Measurements from ENCODE around the gene VPS36. TPM values are rescaled to one million over a fixed set of nuclear protein-coding genes. Genes with fewer than 3 reads are reported as not detected.

VPS36 gene
- total and polyA plus RNA-seq, 4 donors, result 10.1 to 34.6 (median 26.2) TPM

DNA sequence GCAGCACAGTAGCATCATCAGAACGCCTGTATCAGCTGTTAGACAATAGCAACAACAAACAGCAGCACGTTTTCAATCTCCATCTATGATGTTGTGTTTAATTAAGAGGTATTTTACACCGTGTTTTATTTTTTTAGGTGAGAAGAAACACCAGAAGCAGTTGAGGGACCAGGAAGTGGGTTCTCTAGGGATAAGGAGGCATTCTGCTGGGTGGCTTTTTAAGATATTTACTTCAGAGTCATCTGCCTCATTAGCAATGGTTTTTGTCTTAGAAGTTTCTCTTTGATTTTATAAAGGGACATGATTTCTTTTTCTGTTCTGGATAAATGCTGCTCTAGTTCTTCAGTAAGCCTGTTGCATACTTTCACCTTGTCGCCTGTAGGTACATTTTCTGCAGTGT is 13.1 kb upstream of the VPS36 start (continued):
- TF ChIP-seq HNF4G (IDR thresholded peaks at IDR 0.05), result no peak

DNA sequence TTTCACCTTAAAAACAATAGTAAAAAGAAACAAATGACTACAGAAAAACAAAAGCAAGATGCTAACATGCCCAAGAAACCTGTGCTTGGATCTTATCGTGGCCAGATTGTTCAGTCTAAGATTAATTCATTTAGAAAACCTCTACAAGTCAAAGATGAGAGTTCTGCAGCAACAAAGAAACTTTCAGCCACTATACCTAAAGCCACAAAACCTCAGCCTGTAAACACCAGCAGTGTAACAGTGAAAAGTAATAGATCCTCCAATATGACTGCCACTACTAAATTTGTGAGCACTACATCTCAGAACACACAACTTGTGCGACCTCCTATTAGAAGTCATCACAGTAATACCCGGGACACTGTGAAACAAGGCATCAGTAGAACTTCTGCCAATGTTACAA is 10.8 kb upstream of the VPS36 start:
- 89% methylated on average over 3 of the region's 3 CpGs for WGBS
- Histone ChIP-seq H3K9ac (ENCODE audit: low read depth in 1 of 2, low read length in 2 of 2) (no peak overlapping the region), H3K4me3 (ENCODE audit: low read depth in 1 of 3, low read length in 3 of 3) (no peak overlapping the region), H3K9me3 (ENCODE audit: control insufficient read depth in 4 of 4, low read length in 3 of 4) (no peaks in the 10 kb centered on the region), H3K4me1 (ENCODE audit: control insufficient read depth in 4 of 4, insufficient read depth in 4 of 4, low read length in 3 of 4) (peaks cover 0 to 4% (median 1%) of the 10 kb centered on the region in 4 donors), H3K27ac (ENCODE audit: low read depth in 1 of 2, low read length in 2 of 2) (no peak overlapping the region), H3K36me3 (ENCODE audit: control insufficient read depth in 4 of 4, insufficient read depth in 3 of 4, low read depth in 1 of 4, low read length in 3 of 4) (peaks cover 0 to 11% (median 3%) of the 10 kb centered on the region in 4 donors), H3K27me3 (ENCODE audit: control insufficient read depth in 4 of 4, insufficient read depth in 4 of 4, low read length in 3 of 4) (no peaks in the 10 kb centered on the region)
- TF ChIP-seq MAX (IDR thresholded peaks at IDR 0.05) (no peak), YY1 (IDR thresholded peaks at IDR 0.05) (no peak), GABPA (IDR thresholded peaks at IDR 0.05 in 1 of 2, conservative IDR thresholded peaks at IDR 0.05 in 1 of 2) (no peak), REST (IDR thresholded peaks at IDR 0.05) (no peak), RAD21 (IDR thresholded peaks at IDR 0.05) (no peak), FOXA2 (IDR thresholded peaks at IDR 0.05) (no peak), SP1 (IDR thresholded peaks at IDR 0.05) (no peak), ATF3 (IDR thresholded peaks at IDR 0.05) (no peak), FOXA1 (IDR thresholded peaks at IDR 0.05) (no peak), HNF4G (IDR thresholded peaks at IDR 0.05) (no peak), NR2F2 (IDR thresholded peaks at IDR 0.05) (no peak), RXRA (IDR thresholded peaks at IDR 0.05) (no peak), EGR1 (IDR thresholded peaks at IDR 0.05; ENCODE audit: low read depth in 2 of 2) (no peak), JUND (IDR thresholded peaks at IDR 0.05) (no peak), HNF4A (conservative IDR thresholded peaks at IDR 0.05) (no peak), TAF1 (conservative IDR thresholded peaks at IDR 0.05) (no peak)
- TF ChIP-seq, protein P1, sequence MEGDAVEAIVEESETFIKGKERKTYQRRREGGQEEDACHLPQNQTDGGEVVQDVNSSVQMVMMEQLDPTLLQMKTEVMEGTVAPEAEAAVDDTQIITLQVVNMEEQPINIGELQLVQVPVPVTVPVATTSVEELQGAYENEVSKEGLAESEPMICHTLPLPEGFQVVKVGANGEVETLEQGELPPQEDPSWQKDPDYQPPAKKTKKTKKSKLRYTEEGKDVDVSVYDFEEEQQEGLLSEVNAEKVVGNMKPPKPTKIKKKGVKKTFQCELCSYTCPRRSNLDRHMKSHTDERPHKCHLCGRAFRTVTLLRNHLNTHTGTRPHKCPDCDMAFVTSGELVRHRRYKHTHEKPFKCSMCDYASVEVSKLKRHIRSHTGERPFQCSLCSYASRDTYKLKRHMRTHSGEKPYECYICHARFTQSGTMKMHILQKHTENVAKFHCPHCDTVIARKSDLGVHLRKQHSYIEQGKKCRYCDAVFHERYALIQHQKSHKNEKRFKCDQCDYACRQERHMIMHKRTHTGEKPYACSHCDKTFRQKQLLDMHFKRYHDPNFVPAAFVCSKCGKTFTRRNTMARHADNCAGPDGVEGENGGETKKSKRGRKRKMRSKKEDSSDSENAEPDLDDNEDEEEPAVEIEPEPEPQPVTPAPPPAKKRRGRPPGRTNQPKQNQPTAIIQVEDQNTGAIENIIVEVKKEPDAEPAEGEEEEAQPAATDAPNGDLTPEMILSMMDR (IDR thresholded peaks at IDR 0.05; ENCODE audit: low read depth, low read length, missing input control), result no peak
- TF ChIP-seq, protein P2, sequence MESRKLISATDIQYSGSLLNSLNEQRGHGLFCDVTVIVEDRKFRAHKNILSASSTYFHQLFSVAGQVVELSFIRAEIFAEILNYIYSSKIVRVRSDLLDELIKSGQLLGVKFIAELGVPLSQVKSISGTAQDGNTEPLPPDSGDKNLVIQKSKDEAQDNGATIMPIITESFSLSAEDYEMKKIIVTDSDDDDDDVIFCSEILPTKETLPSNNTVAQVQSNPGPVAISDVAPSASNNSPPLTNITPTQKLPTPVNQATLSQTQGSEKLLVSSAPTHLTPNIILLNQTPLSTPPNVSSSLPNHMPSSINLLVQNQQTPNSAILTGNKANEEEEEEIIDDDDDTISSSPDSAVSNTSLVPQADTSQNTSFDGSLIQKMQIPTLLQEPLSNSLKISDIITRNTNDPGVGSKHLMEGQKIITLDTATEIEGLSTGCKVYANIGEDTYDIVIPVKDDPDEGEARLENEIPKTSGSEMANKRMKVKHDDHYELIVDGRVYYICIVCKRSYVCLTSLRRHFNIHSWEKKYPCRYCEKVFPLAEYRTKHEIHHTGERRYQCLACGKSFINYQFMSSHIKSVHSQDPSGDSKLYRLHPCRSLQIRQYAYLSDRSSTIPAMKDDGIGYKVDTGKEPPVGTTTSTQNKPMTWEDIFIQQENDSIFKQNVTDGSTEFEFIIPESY (IDR thresholded peaks at IDR 0.05), result no peak
- no peak for DNase-seq (ENCODE audit: low spot score)
